Stimulated activated CD8-positive, alpha-beta memory T cell treated with anti-CD3 and anti-CD28 coated beads, Interleukin-2, amount 100 ng/mL, for 1 hour (primary cell): Measurements from ENCODE around the gene RAB27A.
"Not testable (repeated sequence)": the region's sequence is repeated elsewhere in the genome, so short reads cannot be mapped to it uniquely, and the experiment has no call there.

Experiments
- DNase-seq, 2 donors: peaks; one replicate each; pipeline ENCODE4 v3.0.0-alpha.2; 2020; ENCODE audit warnings: low read depth in 2 of 2

RAB27A gene

DNA sequence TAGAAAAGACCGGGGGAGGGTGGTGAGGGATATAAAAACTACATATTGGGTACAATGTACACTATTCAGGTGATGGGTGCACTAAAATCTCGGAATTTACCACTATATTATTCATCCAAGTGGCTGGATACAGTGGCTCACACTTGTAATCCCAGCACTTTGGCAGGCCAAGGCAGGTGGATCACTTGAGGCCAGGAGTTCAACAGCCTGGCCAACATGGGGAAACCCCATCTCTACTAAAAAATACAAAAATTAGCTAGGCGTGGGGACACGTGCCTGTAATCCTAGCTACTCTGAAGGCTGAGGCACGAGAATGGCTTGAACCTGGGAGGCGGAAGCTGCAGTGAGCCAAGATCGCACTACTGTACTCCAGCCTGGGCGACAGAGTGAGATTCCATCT, 37.4 kb downstream of the RAB27A start:
- not testable (repeated sequence) for DNase-seq

DNA sequence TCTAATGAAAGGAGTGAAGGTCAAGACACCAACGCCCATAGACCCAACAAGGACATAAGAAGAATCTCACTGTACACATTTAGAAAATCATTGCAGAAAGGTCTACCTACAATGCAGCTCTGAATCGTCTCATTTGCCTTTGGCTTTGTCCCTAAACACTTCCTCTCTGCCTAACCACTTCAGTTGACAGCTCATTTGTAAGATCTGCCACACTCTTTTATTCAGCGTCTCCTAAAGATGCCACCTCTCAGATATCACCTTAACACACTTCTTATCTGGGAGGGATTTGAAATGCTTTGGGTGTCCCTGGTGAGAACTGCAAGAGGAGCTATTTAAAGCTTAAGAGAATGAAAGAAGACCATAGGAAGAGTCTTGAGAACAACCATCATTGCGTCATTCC, 38.7 kb downstream of the RAB27A start:
- DNase-seq = no peak

DNA sequence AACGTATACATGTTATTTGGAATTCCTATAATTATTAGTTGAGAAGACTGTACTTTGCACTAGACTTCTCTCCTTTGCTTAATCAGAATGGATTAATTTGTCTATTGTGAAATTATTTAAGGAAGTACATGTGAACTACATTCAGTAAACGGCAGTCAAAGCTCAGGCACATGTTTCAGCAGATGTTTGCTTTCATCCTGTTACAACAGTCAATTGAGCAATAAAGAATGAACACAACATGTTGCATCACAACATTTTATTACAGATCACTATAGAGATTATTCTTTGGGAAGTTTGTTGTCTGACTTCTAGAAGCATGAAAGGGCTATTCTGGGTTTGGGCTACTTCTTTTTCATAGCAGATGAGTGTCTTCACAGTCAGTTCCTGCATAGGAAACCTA, 39.2 kb downstream of the RAB27A start:
- no peak for DNase-seq

DNA sequence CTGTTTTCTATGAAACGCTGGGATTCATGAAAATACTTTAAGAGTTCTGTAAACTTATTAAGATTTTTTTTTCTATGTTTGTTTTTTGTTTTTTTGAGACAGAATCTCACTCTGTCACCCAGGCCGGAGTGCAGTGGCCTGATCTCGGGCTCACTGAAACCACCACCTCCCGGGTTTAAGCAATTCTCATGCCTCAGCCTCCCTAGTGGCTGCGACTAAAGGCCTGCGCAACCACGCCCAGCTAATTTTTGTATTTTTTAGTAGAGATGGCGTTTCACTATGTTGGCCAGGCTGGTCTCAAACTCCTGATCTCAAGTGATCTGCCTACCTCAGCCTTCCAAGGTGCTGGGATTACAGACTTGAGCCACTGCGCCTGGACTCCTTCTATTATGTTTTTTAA, 39.7 kb downstream of the RAB27A start:
- DNase-seq = not testable (repeated sequence)

DNA sequence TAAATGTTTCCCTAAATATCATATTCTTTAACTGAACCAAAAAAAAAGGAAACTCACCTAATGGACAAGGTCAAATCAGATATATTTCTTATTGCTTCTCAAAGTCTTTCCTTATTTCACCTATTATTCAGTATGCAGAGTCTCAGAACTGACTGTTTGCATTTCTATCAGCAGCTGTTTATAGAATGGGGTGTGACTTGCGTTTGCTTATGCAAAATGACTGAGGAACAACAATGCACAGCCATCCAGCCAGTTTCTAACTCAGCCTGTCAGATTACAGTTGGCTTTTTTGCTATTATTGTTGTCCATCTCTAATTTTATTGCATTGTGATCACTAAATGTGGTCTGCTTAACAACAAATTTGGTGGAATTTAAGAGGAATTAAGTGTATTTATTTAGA, 40.7 kb downstream of the RAB27A start:
- no peak for DNase-seq

DNA sequence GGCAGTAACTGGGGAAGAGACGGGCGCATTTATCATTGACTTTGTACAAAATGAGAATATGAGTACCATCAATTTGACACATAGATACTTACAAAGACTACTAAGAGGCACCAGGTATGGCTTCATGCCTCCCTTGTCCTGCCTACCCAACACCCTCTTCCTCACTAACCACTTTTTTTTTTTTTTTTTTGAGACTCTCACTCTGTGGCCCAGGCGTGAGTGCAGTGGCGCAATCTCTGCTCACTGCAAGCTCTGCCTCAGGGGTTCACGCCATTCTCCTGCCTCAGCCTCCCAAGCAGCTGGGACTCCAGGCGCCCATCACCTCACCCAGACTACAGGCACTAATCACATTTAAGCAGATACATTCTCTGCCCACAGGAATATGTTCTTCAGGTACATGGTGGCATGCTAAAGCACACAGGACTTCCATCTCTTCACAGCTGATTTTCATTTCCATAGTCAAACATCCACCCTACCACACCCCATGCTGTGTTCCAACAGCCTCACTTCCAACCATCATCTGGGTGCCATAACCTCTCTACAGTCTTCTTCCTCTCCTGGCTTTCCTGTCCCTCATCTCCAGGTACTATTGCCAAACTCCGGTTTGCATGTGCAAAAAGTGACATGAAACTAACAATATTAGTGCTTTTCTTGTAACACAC, 41.7 kb downstream of the RAB27A start:
- DNase-seq = no peak

DNA sequence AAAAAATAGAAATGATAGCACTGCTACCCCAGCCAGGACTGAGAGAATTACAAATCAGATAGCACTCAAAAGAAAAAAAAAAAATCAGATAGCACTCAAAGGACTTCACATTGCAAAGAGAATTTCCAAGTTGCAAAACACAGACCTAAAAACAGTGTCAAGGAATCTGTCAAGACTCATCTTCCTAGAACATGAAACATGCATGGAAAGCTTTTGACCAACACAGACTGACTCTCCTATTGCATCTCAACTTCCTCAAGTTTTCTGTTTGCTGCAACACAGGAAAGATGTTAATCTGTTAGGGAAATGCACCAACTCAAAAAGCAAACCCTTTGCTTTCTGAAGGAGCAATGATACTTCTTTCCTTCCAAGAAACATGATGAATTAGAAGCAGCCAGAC, 42.3 kb downstream of the RAB27A start:
- DNase-seq = no peak

DNA sequence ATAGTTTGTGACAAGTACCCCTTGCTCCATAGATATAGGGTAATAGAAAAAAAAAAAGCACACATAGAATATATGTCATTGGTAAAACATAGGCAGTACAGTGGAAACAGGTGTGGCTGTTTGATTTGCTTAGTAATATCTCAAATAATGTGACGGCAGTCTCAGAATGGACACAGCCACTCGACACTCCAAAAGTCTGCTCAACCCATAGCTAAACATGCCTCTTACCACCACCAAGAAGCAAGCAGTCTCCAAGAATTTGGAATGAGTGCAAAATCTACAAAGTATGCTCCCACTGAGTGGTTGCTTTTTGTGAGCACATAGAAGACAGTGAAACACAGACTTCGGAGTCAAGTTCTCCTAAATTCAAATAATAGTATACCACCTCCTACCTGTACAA, 43.0 kb downstream of the RAB27A start:
- DNase-seq = no peak

DNA sequence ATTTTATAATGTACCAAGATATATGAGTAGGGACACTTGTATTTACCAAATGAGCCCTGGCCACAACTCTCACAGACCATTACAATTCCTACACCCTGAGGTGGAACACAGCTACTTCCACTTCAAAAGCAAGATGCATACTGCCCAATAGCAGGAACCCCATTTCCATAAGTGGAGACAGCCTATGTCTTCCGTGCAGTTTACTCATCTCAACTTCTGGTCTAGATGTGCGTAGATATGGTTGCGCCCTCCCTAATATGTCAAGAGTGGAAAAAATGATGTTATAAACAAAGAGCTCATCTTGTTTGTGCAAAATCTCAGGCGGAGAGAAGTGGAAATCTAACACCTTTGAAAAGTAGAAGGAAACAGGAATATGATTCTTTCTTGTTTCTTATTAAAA, 44.6 kb downstream of the RAB27A start:
- DNase-seq = no peak

DNA sequence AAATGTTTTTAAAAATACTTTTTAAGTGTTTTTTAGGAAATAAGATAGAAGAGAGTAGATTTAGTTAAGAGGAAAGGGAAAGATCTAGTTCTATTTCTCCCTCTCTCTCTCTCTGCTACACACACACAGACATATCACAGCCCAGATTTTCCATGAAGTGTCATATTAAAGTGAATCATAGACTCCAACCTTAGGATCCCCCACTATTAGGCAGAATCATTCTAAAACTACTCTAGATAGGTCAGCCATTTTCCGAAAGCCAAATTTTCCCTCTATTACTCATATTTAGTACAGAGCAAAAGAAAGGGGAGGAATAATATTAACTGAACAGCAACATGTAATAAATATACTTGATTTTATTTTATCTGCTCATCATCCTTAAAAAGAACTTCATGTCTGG, 47.7 kb downstream of the RAB27A start:
- DNase-seq = no peak

DNA sequence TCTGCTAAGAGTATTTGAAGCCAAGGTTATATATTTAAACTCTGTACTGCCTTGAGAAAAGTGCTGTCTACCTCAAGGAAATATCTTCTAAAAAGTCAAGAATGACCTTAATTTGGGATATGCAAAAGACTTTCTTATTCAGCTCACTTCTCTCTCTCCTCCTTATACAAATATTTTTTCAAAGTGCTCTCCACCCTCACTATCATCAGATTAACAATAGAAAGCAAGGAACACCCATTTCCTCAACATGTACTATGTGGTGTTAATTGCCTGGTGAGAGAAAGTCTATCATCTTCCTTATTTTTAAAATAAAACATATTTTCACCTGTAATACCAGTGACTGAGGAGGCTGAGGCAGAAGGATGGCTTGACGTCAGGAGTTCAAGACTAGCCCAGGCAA, 48.4 kb downstream of the RAB27A start:
- DNase-seq = no peak

DNA sequence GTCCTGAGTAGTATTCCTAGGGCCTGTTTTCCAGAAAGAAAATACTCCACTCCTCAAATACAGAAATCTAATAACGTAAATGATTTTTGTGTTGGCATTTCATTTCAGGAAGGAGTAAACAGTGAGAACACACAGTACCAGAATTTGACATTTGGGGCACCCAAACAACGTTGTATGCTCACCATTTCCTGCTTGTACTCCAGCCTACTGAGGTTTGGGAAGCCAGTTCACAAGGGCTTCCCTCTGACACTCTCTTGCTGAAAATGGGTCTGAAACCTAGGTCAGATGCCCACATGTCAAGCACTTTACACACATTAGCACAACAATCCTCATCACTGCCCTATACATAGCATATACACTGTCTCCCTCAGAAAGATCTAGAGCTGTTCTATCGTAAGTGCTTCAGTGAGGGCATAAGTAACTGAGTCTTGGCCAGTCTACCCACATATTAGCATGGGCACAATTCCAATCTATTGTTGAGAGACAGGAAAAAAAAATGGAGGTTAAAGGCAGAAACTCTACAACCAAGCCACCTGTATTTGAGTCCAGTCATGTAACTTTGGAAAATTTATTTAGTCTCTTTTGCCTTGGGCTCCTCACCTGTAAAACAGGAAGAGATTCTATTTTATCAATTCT, 49.4 kb downstream of the RAB27A start:
- no peak for DNase-seq

DNA sequence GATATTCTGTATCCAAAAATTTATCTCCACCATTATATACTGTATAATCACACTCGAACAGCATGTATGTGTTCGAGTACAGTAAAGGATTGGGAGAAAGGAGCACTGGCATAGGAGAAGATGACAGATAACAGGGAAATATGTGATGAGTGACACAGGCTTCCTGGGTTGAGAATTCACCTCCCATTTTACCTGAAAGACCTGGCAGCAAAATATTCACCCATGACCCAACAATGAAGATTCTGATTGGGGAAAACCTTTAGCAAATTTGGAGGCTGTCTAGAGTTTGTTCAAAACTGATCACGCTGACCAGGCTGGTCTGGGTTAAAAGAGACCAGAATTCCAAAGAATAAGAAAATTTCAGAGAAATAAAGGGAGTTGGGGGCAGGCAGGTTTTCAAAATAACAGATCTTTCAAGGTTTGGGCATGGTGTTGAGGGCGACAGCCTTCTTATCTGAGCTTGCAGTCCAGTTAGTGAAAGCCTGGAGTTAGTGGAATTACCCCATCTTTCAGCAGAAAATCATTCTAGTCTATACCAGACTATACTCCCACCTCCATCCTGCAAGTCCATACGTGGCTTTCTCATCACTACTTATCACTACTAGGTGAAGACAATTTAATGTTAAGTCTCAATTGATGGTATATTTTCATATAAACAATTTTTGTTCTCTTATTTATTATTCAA, 50.0 kb downstream of the RAB27A start:
- no peak for DNase-seq

DNA sequence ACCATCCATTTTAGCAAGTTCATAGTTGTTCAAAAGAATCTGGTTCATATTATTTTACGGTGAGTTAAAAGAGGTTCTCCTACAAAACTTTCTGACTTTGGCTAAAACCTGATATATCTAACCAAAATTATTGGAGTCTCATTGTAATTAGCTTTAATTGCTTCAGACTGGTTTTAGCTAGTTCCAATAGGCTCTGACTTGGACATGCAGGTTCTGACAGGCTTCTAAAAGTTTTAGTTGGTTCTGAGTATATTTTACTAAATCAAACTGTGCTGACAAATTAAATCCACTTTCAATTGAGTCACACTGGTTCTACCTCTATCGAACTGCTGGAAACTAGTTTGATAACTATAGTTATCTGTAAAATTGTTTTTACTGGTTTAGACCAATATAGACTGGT, 50.7 kb downstream of the RAB27A start:
- DNase-seq = no peak

DNA sequence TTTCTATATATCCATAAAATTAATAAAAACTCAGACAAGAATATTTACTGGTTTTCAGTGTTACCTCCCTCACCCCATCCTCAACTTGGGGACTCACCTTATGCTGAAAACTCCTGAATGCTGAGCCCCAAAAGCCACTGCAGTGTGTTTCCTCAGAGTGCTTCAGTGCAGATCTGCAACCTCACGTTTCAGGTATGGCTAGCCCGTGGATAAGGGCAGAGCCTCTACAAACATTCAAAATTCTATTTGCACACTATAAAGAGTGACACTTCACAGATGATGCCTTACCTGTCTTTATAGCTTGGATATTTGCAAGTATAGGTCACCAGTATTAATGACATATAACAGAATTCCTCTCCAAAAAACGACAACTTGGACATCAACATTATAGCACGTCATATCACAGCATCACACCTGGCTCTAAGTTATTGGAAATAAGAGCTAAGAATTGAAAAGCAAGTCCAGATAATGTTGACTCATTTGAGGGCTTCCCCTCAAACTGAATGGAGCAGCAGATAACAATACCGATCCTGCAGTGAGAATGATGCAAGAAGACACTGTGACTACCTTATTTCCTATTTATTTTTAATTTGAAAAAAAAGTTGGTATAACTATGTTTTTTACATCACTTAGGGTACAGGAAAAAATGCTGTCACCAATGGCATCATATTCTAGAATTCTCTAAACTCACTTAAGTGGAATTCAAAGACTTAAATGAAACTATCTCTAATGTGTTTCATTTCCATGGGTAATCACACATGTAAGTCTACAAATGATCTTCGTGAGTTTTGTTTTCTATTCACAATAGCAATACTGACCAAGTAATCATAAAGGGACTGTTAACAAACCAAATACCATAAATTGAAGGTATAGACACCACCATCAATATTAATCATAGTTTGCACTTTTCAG, 52.1 kb downstream of the RAB27A start:
- DNase-seq = no peak

DNA sequence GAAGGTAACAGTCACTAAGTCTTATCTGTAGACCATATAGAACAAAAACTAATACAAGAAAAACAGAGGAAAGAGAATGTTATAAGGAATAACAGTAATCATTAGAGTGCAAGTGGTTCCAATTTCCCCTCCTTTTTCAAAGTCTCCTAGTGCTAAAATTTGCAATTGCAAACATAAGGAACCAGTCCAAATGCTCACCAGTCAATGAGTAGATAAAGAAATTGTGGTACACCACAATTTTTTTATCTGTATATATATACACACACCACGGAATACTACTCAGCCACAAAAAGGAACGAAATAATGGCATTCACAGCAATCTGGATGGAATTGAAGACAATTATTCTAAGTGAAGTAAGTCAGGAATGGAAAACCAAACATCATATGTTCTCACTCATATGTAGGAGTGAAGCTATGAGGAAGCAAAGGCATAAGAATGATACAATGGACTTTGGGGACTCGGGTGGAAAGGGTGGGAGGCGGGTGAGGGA, 54.0 kb downstream of the RAB27A start:
- DNase-seq = no peak

DNA sequence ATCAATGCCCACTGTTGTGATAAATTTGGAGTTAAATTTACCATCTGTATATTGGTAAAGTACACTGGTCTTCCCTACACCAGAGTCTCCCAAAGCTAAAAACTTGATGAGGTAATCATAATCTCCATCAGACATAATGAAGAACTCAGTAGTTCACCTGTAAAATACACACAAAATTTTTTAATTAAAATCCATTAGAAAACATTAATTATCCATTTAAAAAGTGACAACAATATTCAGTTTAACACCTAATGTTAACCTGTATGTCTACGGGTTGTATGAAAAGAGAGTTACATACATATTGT, 54.9 kb downstream of the RAB27A start:
- no peak for DNase-seq

DNA sequence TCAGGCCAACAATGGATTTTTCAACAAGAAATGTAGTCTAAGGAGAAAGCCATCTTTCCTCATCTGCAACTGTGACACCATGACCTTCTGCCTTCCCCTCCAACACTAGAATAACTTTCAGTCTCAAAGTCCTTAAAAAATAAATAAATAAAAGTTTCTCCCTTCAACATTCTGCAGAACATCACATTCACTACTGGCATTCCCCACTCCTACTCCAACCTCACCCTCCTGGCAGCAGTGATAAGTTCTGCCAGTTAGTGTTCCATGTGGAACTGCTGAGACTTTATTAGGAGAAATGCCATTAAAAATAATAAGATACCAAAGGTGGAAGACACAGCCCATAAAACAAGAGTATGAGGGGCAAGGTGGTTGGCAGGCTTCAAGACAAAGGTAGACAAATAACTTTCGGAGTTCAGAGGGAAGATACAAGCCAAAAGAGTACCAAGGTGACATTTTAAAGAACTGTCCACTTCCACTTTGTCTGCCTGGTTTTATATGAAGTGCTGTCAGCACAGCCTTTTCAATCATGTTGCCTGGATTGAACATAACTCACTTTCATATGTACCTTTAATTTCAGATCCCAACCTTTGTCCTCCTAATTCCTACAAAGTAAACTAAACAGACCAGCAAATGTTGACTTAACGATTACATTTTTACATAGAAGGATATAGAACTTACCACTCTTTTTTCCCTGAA, 55.4 kb downstream of the RAB27A start:
- DNase-seq = no peak

DNA sequence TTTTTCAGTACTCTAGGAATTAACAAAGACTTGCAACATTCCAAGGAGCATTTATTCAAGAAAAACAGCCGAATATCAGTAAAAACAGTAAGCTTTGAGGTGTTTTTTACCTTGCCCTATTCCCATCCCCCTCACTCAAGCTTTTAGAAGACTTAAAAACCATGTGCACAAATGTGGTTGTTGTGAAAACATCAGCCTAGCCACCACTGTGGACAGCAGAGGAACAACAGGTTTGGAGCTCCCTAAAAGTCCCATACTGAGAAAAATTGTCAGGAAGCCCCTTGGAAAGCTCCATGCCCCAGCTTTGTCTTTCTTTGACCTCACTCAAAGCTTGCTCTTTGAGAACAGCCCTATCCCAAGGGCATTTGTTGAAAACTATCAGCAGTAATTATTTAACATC, 58.2 kb downstream of the RAB27A start:
- no peak for DNase-seq

DNA sequence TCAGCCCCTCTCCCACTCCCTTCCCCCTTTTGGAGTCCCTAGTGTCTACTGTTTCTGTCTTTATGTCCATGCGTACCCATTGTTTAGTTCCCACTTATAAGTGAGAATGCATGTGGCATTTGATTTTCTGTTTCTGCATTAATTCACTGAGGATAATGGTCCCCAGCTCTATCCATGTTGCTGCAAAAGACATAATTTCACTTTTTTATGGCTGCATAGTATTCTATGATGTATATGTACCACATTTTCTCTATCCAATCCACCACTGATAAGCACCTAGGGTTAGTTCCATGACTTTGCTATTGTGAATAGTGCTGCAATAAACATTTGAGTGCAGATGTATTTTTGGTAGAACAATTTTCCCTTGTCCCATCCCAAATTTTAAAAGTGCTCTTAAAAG, 58.7 kb downstream of the RAB27A start:
- DNase-seq = no peak

DNA sequence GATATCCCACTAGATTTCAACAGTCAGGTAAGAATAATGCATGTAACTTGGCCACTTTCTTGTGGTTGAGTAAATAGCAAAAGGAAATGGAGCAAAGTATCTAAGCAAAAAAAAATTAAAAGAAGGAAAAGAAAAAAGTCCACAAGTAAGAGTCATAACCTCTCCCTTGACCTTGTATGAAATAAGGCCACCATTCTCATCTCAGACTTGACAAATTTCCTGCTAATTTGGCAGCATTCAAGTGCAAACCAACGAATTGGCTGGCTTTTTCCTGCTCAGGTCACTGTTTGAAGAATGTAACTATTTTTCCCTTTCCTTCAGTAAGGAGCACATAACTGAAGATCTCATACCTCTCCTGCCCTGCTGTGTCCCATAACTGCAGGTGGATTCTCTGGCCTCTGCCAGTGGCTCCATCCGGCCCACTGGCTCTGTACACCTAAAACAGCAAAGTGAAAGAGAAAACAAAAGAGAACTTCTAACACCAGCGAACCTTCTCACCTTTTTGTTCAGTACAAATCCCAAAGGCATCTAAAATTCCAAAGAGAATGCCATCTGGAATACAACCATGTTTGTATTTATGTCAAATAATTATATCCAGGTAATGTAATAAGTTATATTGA, 59.5 kb downstream of the RAB27A start:
- DNase-seq = no peak
